ENCODE measurements around the gene PCK2. TPM values are rescaled to one million over a fixed set of nuclear protein-coding genes. Genes with fewer than 3 reads are reported as not detected.
A peak's percentile ranks its signal among the peaks of the same experiment; 100 is the strongest.

The PCK2 gene
- total and polyA plus RNA-seq, 5 donors from 2014 or later: 21.0 to 32.2 (median 26.4) TPM

GRCh38 chr14:24130380-24130716 is 36.2 kb downstream of the PCK2 start, which contains the start of gene FITM1:
TSS of gene FITM1 (plus strand) at chr14:24130659. CDS start at chr14:24131564, 905 bp downstream.
- Histone ChIP-seq H3K4me3 (ENCODE audit: low read depth, low read length) (no peak within 1 kb of the TSS), H3K9me3 (ENCODE audit: control insufficient read depth in 2 of 2, low read length in 2 of 2) (no peaks in the 10 kb centered on the region), H3K4me1 (ENCODE audit: control insufficient read depth, insufficient read depth, low read length, poor library complexity, severe bottlenecking) (peaks cover 20% of the 10 kb centered on the region), H3K27ac (ENCODE audit: insufficient read depth, low read length, poor library complexity, severe bottlenecking) (no peak within 1 kb of the TSS), H3K36me3 (ENCODE audit: control insufficient read depth, insufficient read depth, low read length) (no peaks in the 10 kb centered on the region), H3K27me3 (ENCODE audit: control insufficient read depth, insufficient read depth, low read length) (no peaks in the 10 kb centered on the region)
- H3K9me3 Mint-ChIP-seq: peaks cover 0 to 1% (median 0%) of the 10 kb centered on the region in 7 donors
- DNase-seq (no peak), ATAC-seq (ENCODE audit: low read depth in 2 of 2) (no peak)
- H3K4me1 Mint-ChIP-seq: peaks cover 9 to 33% (median 22%) of the 10 kb centered on the region in 4 donors
- peak within 1 kb of the TSS in 3 of 4 donors; percentile 19 to 61 (median 58) for H3K4me3 Mint-ChIP-seq
- peaks cover 4% of the 10 kb centered on the region for H3K27me3 Mint-ChIP-seq
- H3K36me3 Mint-ChIP-seq: peaks cover 4% of the 10 kb centered on the region
- peak within 1 kb of the TSS in 2 of 3 donors; percentile 9 to 62 for H3K27ac Mint-ChIP-seq

- Mint-ChIP-seq H3K27ac (peak overlapping the region in 2 of 3 donors; percentile 9 to 62), H3K4me1 (peaks cover 10 to 36% (median 26%) of the 10 kb centered on the region in 4 donors), H3K4me3 (peak overlapping the region in 2 of 4 donors; percentile 19 to 61), H3K36me3 (peaks cover 4% of the 10 kb centered on the region), H3K9me3 (peaks cover 0 to 1% (median 0%) of the 10 kb centered on the region in 7 donors), H3K27me3 (peaks cover 4% of the 10 kb centered on the region)
- ATAC-seq (ENCODE audit: low read depth in 2 of 2) (no peak), DNase-seq (no peak)
- Histone ChIP-seq H3K4me3 (ENCODE audit: low read depth, low read length) (no peak overlapping the region), H3K27me3 (ENCODE audit: control insufficient read depth, insufficient read depth, low read length) (no peaks in the 10 kb centered on the region), H3K9me3 (ENCODE audit: control insufficient read depth in 2 of 2, low read length in 2 of 2) (no peaks in the 10 kb centered on the region), H3K27ac (ENCODE audit: insufficient read depth, low read length, poor library complexity, severe bottlenecking) (no peak overlapping the region), H3K36me3 (ENCODE audit: control insufficient read depth, insufficient read depth, low read length) (no peaks in the 10 kb centered on the region), H3K4me1 (ENCODE audit: control insufficient read depth, insufficient read depth, low read length, poor library complexity, severe bottlenecking) (peaks cover 24% of the 10 kb centered on the region)
Measured at GRCh38 chr14:24130717-24131548, 36.8 kb downstream of the PCK2 start.

GRCh38 chr14:24131549-24131966 is 37.4 kb downstream of the PCK2 start:
- Mint-ChIP-seq H3K9me3 (peaks cover 0 to 1% (median 0%) of the 10 kb centered on the region in 7 donors), H3K4me1 (peaks cover 10 to 38% (median 27%) of the 10 kb centered on the region in 4 donors), H3K27ac (peak overlapping the region; percentile 91 to 95 (median 93)), H3K4me3 (peak overlapping the region in 2 of 4 donors; percentile 10 to 29), H3K36me3 (peaks cover 4% of the 10 kb centered on the region), H3K27me3 (peaks cover 4% of the 10 kb centered on the region)
- no peak for ATAC-seq (ENCODE audit: low read depth in 2 of 2)
- Histone ChIP-seq H3K4me1 (ENCODE audit: control insufficient read depth, insufficient read depth, low read length, poor library complexity, severe bottlenecking) (peaks cover 27% of the 10 kb centered on the region), H3K4me3 (ENCODE audit: low read depth, low read length) (no peak overlapping the region), H3K27me3 (ENCODE audit: control insufficient read depth, insufficient read depth, low read length) (no peaks in the 10 kb centered on the region), H3K9me3 (ENCODE audit: control insufficient read depth in 2 of 2, low read length in 2 of 2) (no peaks in the 10 kb centered on the region), H3K36me3 (ENCODE audit: control insufficient read depth, insufficient read depth, low read length) (no peaks in the 10 kb centered on the region), H3K27ac (ENCODE audit: insufficient read depth, low read length, poor library complexity, severe bottlenecking) (peak overlapping the region; percentile 41)
- no peak for DNase-seq

- Histone ChIP-seq H3K36me3 (ENCODE audit: control insufficient read depth, insufficient read depth, low read length) (no peaks in the 10 kb centered on the region), H3K4me3 (ENCODE audit: low read depth, low read length) (no peak overlapping the region), H3K27me3 (ENCODE audit: control insufficient read depth, insufficient read depth, low read length) (no peaks in the 10 kb centered on the region), H3K9me3 (ENCODE audit: control insufficient read depth in 2 of 2, low read length in 2 of 2) (no peaks in the 10 kb centered on the region), H3K4me1 (ENCODE audit: control insufficient read depth, insufficient read depth, low read length, poor library complexity, severe bottlenecking) (peaks cover 33% of the 10 kb centered on the region), H3K27ac (ENCODE audit: insufficient read depth, low read length, poor library complexity, severe bottlenecking) (peak overlapping the region; percentile 41)
- no peak for ATAC-seq (ENCODE audit: low read depth in 2 of 2)
- H3K27ac Mint-ChIP-seq: peak overlapping the region; percentile 93 to 95 (median 93)
- H3K9me3 Mint-ChIP-seq: peaks cover 0 to 1% (median 0%) of the 10 kb centered on the region in 7 donors
- H3K4me1 Mint-ChIP-seq: peaks cover 10 to 44% (median 33%) of the 10 kb centered on the region in 4 donors
- H3K4me3 Mint-ChIP-seq: peak overlapping the region; percentile 40 to 81 (median 70)
- peaks cover 8% of the 10 kb centered on the region for H3K36me3 Mint-ChIP-seq
- peak in 2 of 3 donors; percentile 43 to 57 for DNase-seq
- peaks cover 4% of the 10 kb centered on the region for H3K27me3 Mint-ChIP-seq
Measured at GRCh38 chr14:24132061-24132685, 38.1 kb downstream of the PCK2 start.

- Histone ChIP-seq H3K36me3 (ENCODE audit: control insufficient read depth, insufficient read depth, low read length) (peaks cover 6% of the 10 kb centered on the region), H3K27ac (ENCODE audit: insufficient read depth, low read length, poor library complexity, severe bottlenecking) (peak overlapping the region; percentile 41), H3K9me3 (ENCODE audit: control insufficient read depth in 2 of 2, low read length in 2 of 2) (no peaks in the 10 kb centered on the region), H3K27me3 (ENCODE audit: control insufficient read depth, insufficient read depth, low read length) (no peaks in the 10 kb centered on the region), H3K4me3 (ENCODE audit: low read depth, low read length) (no peak overlapping the region), H3K4me1 (ENCODE audit: control insufficient read depth, insufficient read depth, low read length, poor library complexity, severe bottlenecking) (peaks cover 41% of the 10 kb centered on the region)
- H3K27me3 Mint-ChIP-seq: peaks cover 4% of the 10 kb centered on the region
- peaks cover 0 to 1% (median 0%) of the 10 kb centered on the region in 7 donors for H3K9me3 Mint-ChIP-seq
- peaks cover 10% of the 10 kb centered on the region for H3K36me3 Mint-ChIP-seq
- peak overlapping the region in 3 of 4 donors; percentile 40 to 81 (median 59) for H3K4me3 Mint-ChIP-seq
- peak overlapping the region; percentile 90 to 95 (median 93) for H3K27ac Mint-ChIP-seq
- peaks cover 10 to 48% (median 37%) of the 10 kb centered on the region in 4 donors for H3K4me1 Mint-ChIP-seq
- DNase-seq (no peak), ATAC-seq (ENCODE audit: low read depth in 2 of 2) (no peak)
Measured at GRCh38 chr14:24132976-24133375, 38.9 kb downstream of the PCK2 start.

- Mint-ChIP-seq H3K36me3 (peaks cover 15% of the 10 kb centered on the region), H3K27ac (peak overlapping the region in 1 of 3 donors; percentile 68), H3K4me1 (peaks cover 10 to 55% (median 39%) of the 10 kb centered on the region in 4 donors), H3K4me3 (no peak overlapping the region), H3K27me3 (peaks cover 4% of the 10 kb centered on the region), H3K9me3 (peaks cover 0 to 1% (median 0%) of the 10 kb centered on the region in 7 donors)
- Histone ChIP-seq H3K27me3 (ENCODE audit: control insufficient read depth, insufficient read depth, low read length) (no peaks in the 10 kb centered on the region), H3K4me1 (ENCODE audit: control insufficient read depth, insufficient read depth, low read length, poor library complexity, severe bottlenecking) (peaks cover 42% of the 10 kb centered on the region), H3K9me3 (ENCODE audit: control insufficient read depth in 2 of 2, low read length in 2 of 2) (no peaks in the 10 kb centered on the region), H3K27ac (ENCODE audit: insufficient read depth, low read length, poor library complexity, severe bottlenecking) (no peak overlapping the region), H3K36me3 (ENCODE audit: control insufficient read depth, insufficient read depth, low read length) (peaks cover 13% of the 10 kb centered on the region), H3K4me3 (ENCODE audit: low read depth, low read length) (no peak overlapping the region)
- DNase-seq: no peak
- ATAC-seq (ENCODE audit: low read depth in 2 of 2): no peak
Measured at GRCh38 chr14:24133735-24134134, 39.6 kb downstream of the PCK2 start.

- no peak for ATAC-seq (ENCODE audit: low read depth in 2 of 2)
- Histone ChIP-seq H3K27me3 (ENCODE audit: control insufficient read depth, insufficient read depth, low read length) (no peaks in the 10 kb centered on the region), H3K4me3 (ENCODE audit: low read depth, low read length) (peak overlapping the region; percentile 29), H3K9me3 (ENCODE audit: control insufficient read depth in 2 of 2, low read length in 2 of 2) (no peaks in the 10 kb centered on the region), H3K36me3 (ENCODE audit: control insufficient read depth, insufficient read depth, low read length) (peaks cover 16% of the 10 kb centered on the region), H3K27ac (ENCODE audit: insufficient read depth, low read length, poor library complexity, severe bottlenecking) (peak overlapping the region; percentile 67), H3K4me1 (ENCODE audit: control insufficient read depth, insufficient read depth, low read length, poor library complexity, severe bottlenecking) (peaks cover 59% of the 10 kb centered on the region)
- DNase-seq: no peak
- Mint-ChIP-seq H3K9me3 (peaks cover 0 to 1% (median 0%) of the 10 kb centered on the region in 7 donors), H3K4me1 (peaks cover 16 to 70% (median 48%) of the 10 kb centered on the region in 4 donors), H3K27ac (peak overlapping the region; percentile 8 to 96 (median 93)), H3K27me3 (peaks cover 4% of the 10 kb centered on the region), H3K36me3 (peaks cover 18% of the 10 kb centered on the region), H3K4me3 (peak overlapping the region; percentile 91 to 98 (median 97))
Measured at GRCh38 chr14:24135584-24135833, 41.4 kb downstream of the PCK2 start.
